ENCODE measurements around the gene MET. TPM values are rescaled to one million over a fixed set of nuclear protein-coding genes. Genes with fewer than 3 reads are reported as not detected.

The MET gene
- total RNA-seq, 1 experiment from 2014 or later = 5.0 TPM

- Mint-ChIP-seq H3K4me1 (peaks cover 7% of the 10 kb centered on the region in 2 experiments), H3K36me3 (ENCODE audit: insufficient read depth in 1 of 3, low read depth in 3 of 3) (no peaks in the 10 kb centered on the region), H3K9me3 (no peaks in the 10 kb centered on the region), H3K27ac (no peak overlapping the region), H3K4me3 (no peak overlapping the region), H3K27me3 (ENCODE audit: low read depth) (peaks cover 2% of the 10 kb centered on the region; the same call in 1 of the 2 replicates)
- no peak overlapping the region for H3K14ac ChIP-seq (ENCODE audit: insufficient read depth, low read length)
- no peak for DNase-seq
- H2BK12ac ChIP-seq (ENCODE audit: insufficient read length, low read depth, low read length) = no peak overlapping the region
- no peak overlapping the region for H3K23ac ChIP-seq (ENCODE audit: insufficient read length, low read depth, low read length)
- H4K91ac ChIP-seq (ENCODE audit: insufficient read length, low read depth, low read length) = no peak overlapping the region
- no peak overlapping the region for H3K18ac ChIP-seq (ENCODE audit: insufficient read length, low read depth, low read length)
- H4K5ac ChIP-seq (ENCODE audit: insufficient read length, low read depth, low read length) = no peak overlapping the region
- no peaks in the 10 kb centered on the region for H4K20me1 ChIP-seq (ENCODE audit: control insufficient read depth, insufficient read depth, insufficient read length)
- H2BK15ac ChIP-seq (ENCODE audit: low read depth, low read length) = no peak overlapping the region
- H3K9ac ChIP-seq (ENCODE audit: extremely low read depth, insufficient read length, low read length) = no peak overlapping the region
- no peak overlapping the region for H4K8ac ChIP-seq (replicated peaks; ENCODE audit: insufficient read length, low read depth, low read length)
- H3K9me3 ChIP-seq (ENCODE audit: control insufficient read depth, low read depth, low read length) = no peaks in the 10 kb centered on the region
- H2BK5ac ChIP-seq (ENCODE audit: insufficient read length, low read length) = no peak overlapping the region
- no peaks in the 10 kb centered on the region for H3K23me2 ChIP-seq (ENCODE audit: insufficient read length, low read depth, low read length, poor library complexity, severe bottlenecking)
- no peaks in the 10 kb centered on the region for H3K27me3 ChIP-seq (ENCODE audit: insufficient read depth, low read length)
- no peak overlapping the region for H2AK5ac ChIP-seq (ENCODE audit: insufficient read length, low read length)
- H3K79me2 ChIP-seq (ENCODE audit: insufficient read depth, low read length) = peaks cover 1% of the 10 kb centered on the region; the same call in 1 of the 2 replicates
- H3T11ph ChIP-seq (ENCODE audit: low read length) = no peak overlapping the region
- no peak overlapping the region for H3K27ac ChIP-seq (ENCODE audit: insufficient read length, low read depth, low read length)
- H3K56ac ChIP-seq (ENCODE audit: insufficient read length, low read depth, low read length) = no peak overlapping the region
- H2BK120ac ChIP-seq (ENCODE audit: low read depth, low read length, poor library complexity, severe bottlenecking) = no peak overlapping the region
- H3K4ac ChIP-seq (ENCODE audit: low read depth, low read length) = no peak overlapping the region
- no peak overlapping the region for H3K4me2 ChIP-seq (ENCODE audit: insufficient read depth, insufficient read length, low read length)
- no peaks in the 10 kb centered on the region for H3K4me1 ChIP-seq (ENCODE audit: insufficient read depth, low read length)
- TF ChIP-seq CTCF (conservative IDR thresholded peaks at IDR 0.05) = no peak
- H3K79me1 ChIP-seq (ENCODE audit: insufficient read depth, low read depth, low read length, poor library complexity, severe bottlenecking) = no peaks in the 10 kb centered on the region
- no peak overlapping the region for H2AFZ ChIP-seq (ENCODE audit: low read length)
- no peak overlapping the region for H2BK20ac ChIP-seq (ENCODE audit: low read depth, low read length, poor library complexity, severe bottlenecking)
- no CpG with 5 or more reads among the region's 4 CpGs for WGBS (ENCODE audit: extremely low coverage, insufficient read length, low lambda C conversion rate)
Measured at GRCh38 chr7:116679500-116679899, 7.5 kb downstream of the MET start.

Data from H9 (cell line).